Activated CD8-positive, alpha-beta T cell treated with anti-CD3 and anti-CD28 coated beads for 36 hours (primary cell): ENCODE data around the gene S100A5. TPM values are rescaled to one million over a fixed set of nuclear protein-coding genes. Genes with fewer than 3 reads are reported as not detected.

Experiments
- ATAC-seq: fragments of 200-7000 bp; cut with Tn5 transposase; one replicate; pipeline ENCODE4 v1.10.0; 2021; ENCODE audit warnings: mild to moderate bottlenecking, moderate library complexity
- CTCF ChIA-PET: fragments of 350-600 bp; sonication (Branson Sonifier 250); formaldehyde crosslinking; loops from one replicate; lab custom pipeline; 2021; ENCODE audit warnings: antibody characterized with exemption; lab: Charles Lee
- POLR2A ChIA-PET: fragments of 350-600 bp; sonication (Branson Sonifier 250); formaldehyde crosslinking; loops from one replicate; lab custom pipeline; 2021; ENCODE audit warnings: antibody characterized with exemption; lab: Charles Lee
- DNase-seq: peaks from one replicate; pipeline ENCODE4 v3.0.0-alpha.2; 2020
- H3K27ac Mint-ChIP-seq: one replicate; pipeline ENCODE4 v1.8.0; 2021; ENCODE audit warnings: mild to moderate bottlenecking, mixed read lengths
- H3K27me3 Mint-ChIP-seq: one replicate; pipeline ENCODE4 v1.8.0; 2021; ENCODE audit warnings: mixed read lengths
- H3K36me3 Mint-ChIP-seq: one replicate; pipeline ENCODE4 v1.8.0; 2021; ENCODE audit warnings: low read depth, mixed read lengths
- H3K4me1 Mint-ChIP-seq: one replicate; pipeline ENCODE4 v1.8.0; 2021; ENCODE audit warnings: low read depth, mixed read lengths
- H3K4me3 Mint-ChIP-seq: one replicate; pipeline ENCODE4 v1.8.0; 2021; ENCODE audit warnings: mild to moderate bottlenecking, moderate library complexity, mixed read lengths
- H3K9me3 Mint-ChIP-seq: one replicate; pipeline ENCODE4 v1.8.0; 2021; ENCODE audit warnings: mixed read lengths
- CTCF ChIP-seq: fragments of 200-600 bp; IDR thresholded peaks from one replicate; pipeline ENCODE4 v1.8.0; 2022; ENCODE audit warnings: antibody characterized with exemption, mild to moderate bottlenecking
- intact Hi-C: fragments of 100-400 bp; cut with micrococcal nuclease; formaldehyde crosslinking; loops from one replicate; pipeline ENCODE4 v1.10.0; 2022
- total RNA-seq, 2 experiments: library from RNA; stranded (reverse); gene quantifications; one replicate each; pipeline ENCODE4 v1.2.3, GENCODE V29; 2021

Gene S100A5
- total RNA-seq, 2 experiments from 2014 or later: 1.1 to 1.2 TPM

GRCh38 chr1:153536012-153536670 lies 4.6 kb downstream of the S100A5 start:
- peak overlapping the region; percentile 98 for H3K27ac Mint-ChIP-seq
- H3K4me1 Mint-ChIP-seq: peaks cover 74% of the 10 kb centered on the region
- intact Hi-C loops: no loop called here
- H3K9me3 Mint-ChIP-seq: no peaks in the 10 kb centered on the region
- DNase-seq: peak; percentile 89
- peaks cover 17% of the 10 kb centered on the region for H3K36me3 Mint-ChIP-seq
- no peak for TF ChIP-seq CTCF
- H3K27me3 Mint-ChIP-seq: no peaks in the 10 kb centered on the region
- ATAC-seq: peak; percentile 73
- ChIA-PET POLR2A (interaction anchor here (0.7 to 7.9 kb wide), 12 partner anchors 10 to 386 kb away, joined by 3 to 97 read pairs (median 4); partner anchors contain the start of genes CHTOP, S100A3 and S100A4), CTCF (interaction anchor here (0.8 to 5.5 kb wide), 9 partner anchors 9 to 98 kb away, joined by 4 to 191 read pairs (median 8); partner anchors contain the start of genes CHTOP and S100A4)
- H3K4me3 Mint-ChIP-seq: peak overlapping the region; percentile 95

GRCh38 chr1:153535242-153536011 lies 5.3 kb downstream of the S100A5 start, which contains the start of gene S100A6:
S100A6 (minus strand) TSS chr1:153535991; CDS start chr1:153535339, 652 bp downstream.
- intact Hi-C loops: no loop called here
- Mint-ChIP-seq H3K4me1 (peaks cover 73% of the 10 kb centered on the region), H3K9me3 (no peaks in the 10 kb centered on the region), H3K4me3 (peak within 1 kb of the TSS; percentile 95), H3K27ac (peak within 1 kb of the TSS; percentile 98), H3K36me3 (peaks cover 17% of the 10 kb centered on the region), H3K27me3 (no peaks in the 10 kb centered on the region)
- CTCF ChIA-PET: interaction anchor here (0.8 to 5.5 kb wide), 9 partner anchors 9 to 99 kb away, joined by 4 to 191 read pairs (median 8); partner anchors contain the start of genes CHTOP and S100A4
- TF ChIP-seq CTCF: no peak
- ATAC-seq (peak; percentile 34), DNase-seq (peak; percentile 64)
- POLR2A ChIA-PET: interaction anchor here (0.7 to 7.9 kb wide), 14 partner anchors 10 to 387 kb away, joined by 3 to 97 read pairs (median 4); partner anchors contain the start of genes CHTOP, S100A3 and S100A4

GRCh38 chr1:153534925-153535241 lies 5.9 kb downstream of the S100A5 start:
- Mint-ChIP-seq H3K4me1 (peaks cover 69% of the 10 kb centered on the region), H3K27ac (peak overlapping the region; percentile 96), H3K36me3 (peaks cover 17% of the 10 kb centered on the region), H3K4me3 (peak overlapping the region; percentile 95), H3K27me3 (no peaks in the 10 kb centered on the region), H3K9me3 (no peaks in the 10 kb centered on the region)
- CTCF ChIA-PET: interaction anchor here (1.4 to 5.5 kb wide), 9 partner anchors 10 to 103 kb away, joined by 4 to 191 read pairs (median 8); partner anchors contain the start of genes CHTOP and S100A4
- no peak for DNase-seq
- no peak for TF ChIP-seq CTCF
- ATAC-seq: no peak
- POLR2A ChIA-PET: interaction anchor here (0.9 to 7.9 kb wide), 11 partner anchors 9 to 114 kb away, joined by 3 to 97 read pairs (median 5); partner anchors contain the start of genes CHTOP, S100A3 and S100A4
- intact Hi-C loops: no loop called here

- ChIA-PET POLR2A (interaction anchor here (0.9 to 7.9 kb wide), 8 partner anchors 9 to 115 kb away, joined by 3 to 97 read pairs (median 5); partner anchors contain the start of genes CHTOP, S100A3 and S100A4), CTCF (interaction anchor here (0.9 to 5.5 kb wide), 15 partner anchors 9 to 237 kb away, joined by 3 to 191 read pairs (median 9); partner anchors contain the start of genes CHTOP, S100A2 and S100A4)
- peaks cover 17% of the 10 kb centered on the region for H3K36me3 Mint-ChIP-seq
- peak overlapping the region; percentile 96 for H3K27ac Mint-ChIP-seq
- intact Hi-C loops: no loop called here
- H3K4me3 Mint-ChIP-seq: peak overlapping the region; percentile 95
- H3K4me1 Mint-ChIP-seq: peaks cover 64% of the 10 kb centered on the region
- TF ChIP-seq CTCF: no peak
- no peaks in the 10 kb centered on the region for H3K27me3 Mint-ChIP-seq
- no peak for ATAC-seq
- DNase-seq: no peak
- no peaks in the 10 kb centered on the region for H3K9me3 Mint-ChIP-seq
These were observed 6.4 kb downstream of the S100A5 start for GRCh38 chr1:153534226-153534924.
